Skin of body (tissue), 2 donors: ENCODE data around the gene TRAPPC11. TPM values are rescaled to one million over a fixed set of nuclear protein-coding genes. Genes with fewer than 3 reads are reported as not detected.
A peak's percentile ranks its signal among the peaks of the same experiment; 100 is the strongest.
"Not testable (repeated sequence)": the region's sequence is repeated elsewhere in the genome, so short reads cannot be mapped to it uniquely, and the experiment has no call there.

Experiments used
- DNase-seq: peaks from one replicate; lab custom pipeline; 2025; lab: John Stamatoyannopoulos, UW
- total RNA-seq: library from RNA; depleted of rRNA; stranded (reverse); fragments of >200 nt; gene quantifications from one replicate; pipeline ENCODE4 v1.2.3, GENCODE V29; 2014

Gene TRAPPC11
- total RNA-seq, 1 donor from 2014 or later: 58.2 TPM

DNA sequence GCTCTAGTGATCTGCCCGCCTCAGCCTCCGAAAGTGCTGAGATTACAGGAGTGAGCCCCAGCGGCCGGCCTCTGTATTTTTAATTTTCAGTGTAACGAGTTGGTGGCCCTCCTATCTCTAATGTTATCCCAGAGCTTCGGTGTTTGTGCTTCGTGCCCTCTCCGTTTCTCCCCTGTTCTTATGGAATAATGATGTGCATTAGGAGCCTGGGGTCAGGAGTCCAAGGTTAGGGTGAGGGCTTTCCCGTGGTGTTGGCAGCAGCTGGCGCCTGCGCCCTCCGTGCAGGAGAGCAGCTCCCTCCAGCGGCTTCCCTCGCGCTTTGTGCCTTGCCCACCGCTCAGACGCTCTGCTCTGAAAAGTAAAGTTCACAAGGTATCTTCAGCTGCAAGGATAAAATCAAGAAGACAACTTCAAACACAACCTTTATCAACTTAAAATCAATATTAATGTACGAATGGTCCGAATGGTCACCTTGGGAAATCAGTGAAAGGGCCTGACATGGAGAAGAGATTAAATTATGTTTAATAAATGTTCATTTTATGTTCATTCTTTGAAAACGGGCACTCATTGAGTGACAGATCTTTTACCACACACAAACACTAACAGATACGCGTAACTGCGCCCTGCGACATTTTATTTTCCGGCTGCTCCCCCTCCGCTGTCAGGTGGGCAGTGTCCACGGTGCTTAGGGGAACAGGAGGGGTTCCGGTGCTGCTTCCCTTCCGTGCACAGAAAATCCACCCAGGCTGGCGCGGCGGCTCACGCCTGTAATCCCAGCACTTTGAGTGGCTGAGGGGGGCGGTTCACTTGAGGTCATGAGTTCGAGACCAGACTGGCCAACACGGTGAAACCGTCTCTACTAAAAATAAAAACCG lies 62.4 kb downstream of the TRAPPC11 start:
- DNase-seq: no peak

DNA sequence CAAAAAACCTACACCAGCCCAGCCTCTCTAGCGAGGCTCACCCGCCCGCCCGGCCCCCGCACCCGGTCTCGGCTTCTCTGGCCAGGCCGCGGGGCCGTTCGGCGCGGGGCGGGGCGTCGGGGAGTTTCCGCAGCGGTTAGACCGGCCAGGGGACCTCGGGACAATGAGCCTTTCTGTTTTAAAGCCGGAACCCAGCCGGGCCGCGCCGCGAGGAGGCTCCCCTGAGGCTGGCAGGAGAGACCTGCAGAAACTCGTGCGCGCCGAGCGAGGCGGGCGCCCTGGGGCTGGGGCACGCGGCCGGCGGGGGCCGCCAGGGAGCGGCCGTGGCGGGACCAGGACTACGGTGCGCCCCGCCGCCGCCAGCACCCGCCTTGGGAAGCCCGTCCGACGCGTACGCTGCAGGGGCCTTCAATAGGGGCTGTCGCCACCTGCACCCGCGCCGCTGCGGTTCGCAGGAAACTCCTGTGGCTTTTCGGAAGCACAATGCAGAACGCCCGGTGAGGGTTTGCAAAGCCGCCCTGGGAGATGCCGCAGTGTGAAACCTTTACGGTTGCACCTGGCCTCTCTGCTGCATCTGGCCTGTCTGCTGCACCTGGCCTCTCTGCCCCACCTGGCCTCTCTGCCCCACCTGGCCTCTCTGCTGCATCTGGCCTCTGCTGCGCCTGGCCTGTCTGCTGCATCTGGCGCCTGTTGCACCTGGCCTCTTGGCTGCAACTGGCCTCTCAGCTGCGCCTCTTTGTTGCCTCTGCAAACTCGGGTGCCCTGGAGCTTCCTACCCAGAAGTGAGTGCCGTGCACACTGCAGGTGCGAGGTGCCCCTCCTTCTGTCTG lies 63.9 kb downstream of the TRAPPC11 start:
- no peak for DNase-seq

DNA sequence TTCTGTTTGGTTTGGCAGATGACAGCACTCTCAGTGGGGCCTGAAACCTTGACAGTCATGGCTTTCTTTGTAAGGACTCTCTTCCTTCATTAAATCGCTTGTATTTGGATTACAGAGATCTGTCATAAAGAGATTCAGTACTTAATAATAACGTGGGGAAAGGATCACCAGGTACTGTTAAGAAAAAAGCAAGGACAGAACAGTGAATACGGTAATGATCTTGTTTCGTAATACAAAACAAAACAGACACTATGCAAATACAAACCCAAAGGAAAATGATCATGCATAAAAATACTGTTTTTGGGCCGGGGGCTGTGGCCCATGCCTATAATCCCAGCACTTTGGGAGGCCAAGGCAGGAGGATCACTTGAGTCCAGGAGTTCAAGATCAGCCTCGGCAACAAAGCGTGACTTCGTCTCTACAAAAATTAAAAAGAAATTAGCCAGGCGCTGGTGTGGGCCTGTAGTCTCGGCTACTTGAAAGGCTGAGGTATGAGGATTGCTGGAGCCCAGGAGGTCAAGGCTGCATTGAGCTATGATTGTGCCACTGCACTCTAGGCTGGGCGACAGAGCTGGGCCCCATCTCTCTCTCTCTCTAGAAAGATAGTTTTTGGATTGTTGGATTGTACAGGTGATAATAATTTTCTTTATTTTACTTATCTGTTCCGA lies 64.6 kb downstream of the TRAPPC11 start:
- DNase-seq: no peak

DNA sequence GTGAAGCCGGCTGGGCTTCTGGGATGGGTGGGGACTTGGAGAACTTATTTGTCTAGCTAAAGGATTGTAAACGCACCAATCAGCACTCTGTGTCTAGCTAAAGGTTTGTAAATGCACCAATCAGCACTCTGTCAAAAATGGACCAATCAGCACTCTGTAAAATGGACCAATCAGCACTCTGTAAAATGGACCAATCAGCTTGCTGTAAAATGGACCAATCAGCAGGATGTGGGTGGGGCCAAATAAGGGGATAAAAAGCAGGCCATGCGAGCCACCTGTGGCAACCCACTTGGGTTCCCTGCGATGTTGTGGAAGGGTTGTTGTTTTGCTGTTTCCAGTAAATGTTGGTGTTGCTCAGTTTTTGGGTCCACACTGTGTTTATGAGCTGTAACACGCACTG lies 66.5 kb downstream of the TRAPPC11 start:
- DNase-seq: not testable (repeated sequence)

DNA sequence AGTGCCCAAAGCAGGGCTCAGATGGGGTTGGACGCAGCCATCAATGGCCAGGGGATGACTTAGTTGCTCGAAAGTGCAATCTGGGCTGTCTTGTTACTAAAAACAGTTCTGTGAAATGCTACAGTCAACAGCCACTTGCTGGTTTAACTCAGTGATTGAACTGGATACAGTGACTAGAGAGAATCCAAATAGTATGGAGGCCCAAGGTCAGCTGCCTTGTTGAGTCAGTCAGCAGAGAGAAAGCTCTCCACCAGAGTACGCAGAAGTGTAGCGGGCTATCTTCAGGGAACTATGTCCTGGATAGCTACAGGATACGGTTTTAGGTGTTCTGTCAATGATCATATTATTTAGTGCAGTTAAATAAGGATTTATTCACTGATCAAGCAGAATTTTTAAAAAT lies 68.4 kb downstream of the TRAPPC11 start:
- no peak for DNase-seq

DNA sequence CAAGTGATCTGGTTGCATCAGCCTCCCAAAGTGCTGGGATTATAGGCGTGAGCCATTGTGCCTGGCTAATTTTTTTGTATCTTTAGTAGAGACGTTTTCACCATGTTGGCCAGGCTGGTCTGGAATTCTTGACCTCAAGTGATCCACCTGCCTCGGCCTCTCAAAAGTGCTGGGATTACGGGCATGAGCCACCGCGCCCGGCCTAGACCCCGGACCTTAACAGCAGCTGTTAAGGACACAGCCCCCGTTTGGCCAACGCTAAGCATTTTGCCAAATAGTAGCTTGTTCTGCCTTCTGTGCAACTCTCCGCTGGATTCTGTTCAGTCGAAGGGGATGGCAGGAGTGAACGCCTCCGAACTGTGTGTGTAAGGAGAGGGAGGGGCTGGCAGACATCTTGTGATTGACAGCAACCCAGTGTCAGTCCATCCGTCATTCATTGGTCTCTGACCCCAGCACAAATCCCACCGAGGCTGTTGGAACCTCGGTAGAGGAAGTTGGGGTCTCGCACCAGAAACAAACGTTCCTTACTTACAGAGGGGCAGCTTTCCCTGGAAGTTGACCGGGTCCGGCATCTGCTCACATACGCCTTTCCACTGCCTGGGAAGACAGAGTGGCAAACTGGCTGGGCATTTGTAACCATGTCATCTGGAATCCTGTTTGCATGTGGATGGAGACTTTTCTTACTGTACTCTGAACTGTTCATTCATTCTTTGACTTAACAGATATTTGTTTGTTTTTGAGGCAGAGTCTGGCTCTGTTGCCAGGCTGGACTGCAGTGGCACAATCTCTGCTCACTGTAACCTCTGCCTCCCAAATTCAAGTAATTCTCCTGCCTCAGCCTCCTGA lies 69.4 kb downstream of the TRAPPC11 start:
- DNase-seq: no peak

DNA sequence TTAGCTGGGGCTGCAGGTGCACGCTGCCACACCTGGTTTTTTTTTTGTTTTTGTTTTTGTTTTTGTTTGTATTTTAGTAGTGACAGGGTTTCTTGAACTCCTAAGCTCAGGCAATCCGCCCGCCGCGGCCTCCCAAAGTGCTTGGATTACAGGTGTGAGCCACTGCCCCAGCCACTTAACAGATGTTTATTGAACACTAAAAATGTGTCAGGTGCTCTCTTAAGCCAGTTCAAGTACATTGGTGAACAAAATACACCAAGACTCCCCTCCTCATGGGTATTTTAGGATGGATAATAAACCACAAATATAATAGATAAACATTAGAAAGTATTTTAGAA lies 69.9 kb downstream of the TRAPPC11 start:
- DNase-seq: no peak

DNA sequence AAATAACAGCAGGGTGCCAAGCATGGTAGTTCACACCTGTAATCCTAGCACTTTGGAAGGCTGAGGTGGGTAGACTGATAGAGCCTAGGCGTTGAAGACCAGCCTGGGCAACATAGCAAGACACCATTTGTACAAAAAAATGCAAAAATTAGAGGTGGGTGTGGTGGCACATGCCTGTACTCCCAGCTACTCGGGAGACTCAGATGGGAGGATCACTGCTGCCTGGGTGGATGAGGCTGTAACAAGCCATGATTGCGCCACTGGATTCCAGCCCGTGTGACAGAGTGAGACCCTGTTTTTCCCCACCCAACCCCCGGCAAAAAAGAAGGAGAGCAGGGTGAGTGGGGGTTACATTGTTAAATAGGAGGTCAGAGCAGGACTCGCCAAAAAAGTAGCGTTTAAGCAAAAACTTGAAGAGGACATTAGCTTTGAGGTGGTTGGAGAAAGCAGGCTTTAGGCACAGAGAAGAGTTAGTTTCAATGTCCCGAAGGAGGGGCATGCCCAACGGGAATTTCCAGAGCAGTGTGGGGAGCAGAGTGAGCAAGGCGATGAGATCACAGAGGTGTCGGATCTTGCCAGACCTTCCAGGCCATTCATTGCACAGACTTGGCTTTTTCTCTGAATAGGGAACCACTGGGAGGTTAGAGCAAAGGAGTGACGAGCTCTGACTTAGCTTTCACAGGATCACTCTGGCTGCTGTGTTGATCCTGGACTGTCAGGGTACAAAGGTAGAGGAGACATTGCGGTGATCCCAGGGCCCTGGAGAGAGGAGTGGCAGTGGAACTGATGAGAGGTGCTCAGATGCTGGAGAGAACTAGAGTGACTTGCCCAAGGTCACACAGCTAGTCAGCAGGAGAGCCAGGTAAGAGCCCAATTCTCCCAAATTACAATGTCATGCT lies 70.6 kb downstream of the TRAPPC11 start:
- no peak for DNase-seq

DNA sequence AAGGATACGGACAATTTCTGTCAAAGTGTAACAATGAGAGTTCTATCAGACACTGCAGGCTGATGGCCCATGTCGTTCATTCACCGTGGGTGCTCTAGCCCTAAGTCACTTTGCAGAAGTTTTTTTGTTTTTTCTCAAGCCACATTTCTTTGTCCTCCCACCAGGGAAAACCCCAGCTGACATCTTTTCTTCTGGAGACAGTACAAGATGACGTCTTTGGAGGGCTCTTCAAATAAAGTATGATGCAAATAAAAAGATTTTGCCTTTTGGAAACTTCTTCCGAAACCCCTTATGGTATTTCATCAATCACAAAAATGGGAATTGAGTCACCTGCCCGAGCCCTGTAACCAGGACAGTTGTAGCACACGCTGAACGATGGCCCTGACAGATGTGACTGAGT lies 73.2 kb downstream of the TRAPPC11 start:
- DNase-seq: no peak

DNA sequence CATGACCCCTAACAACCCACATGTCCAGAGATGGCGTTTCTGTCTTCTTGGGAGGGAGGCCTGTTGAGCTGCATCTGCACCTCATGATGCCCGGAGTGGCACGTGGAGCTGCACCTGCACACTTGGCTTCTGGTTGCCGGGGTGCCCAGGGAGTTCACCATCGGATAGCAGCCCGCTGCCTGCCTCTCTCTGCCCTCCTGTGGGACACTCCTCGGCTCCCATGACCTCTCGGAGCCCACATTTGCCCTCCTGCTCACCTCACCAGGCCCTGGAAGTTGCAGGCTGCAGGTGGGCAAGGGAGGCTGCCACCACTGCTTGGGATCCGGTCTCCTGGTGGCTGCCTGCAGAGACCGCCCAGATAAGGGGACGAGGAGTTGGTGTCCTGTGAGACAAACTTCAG lies 74.1 kb downstream of the TRAPPC11 start:
- DNase-seq: no peak

DNA sequence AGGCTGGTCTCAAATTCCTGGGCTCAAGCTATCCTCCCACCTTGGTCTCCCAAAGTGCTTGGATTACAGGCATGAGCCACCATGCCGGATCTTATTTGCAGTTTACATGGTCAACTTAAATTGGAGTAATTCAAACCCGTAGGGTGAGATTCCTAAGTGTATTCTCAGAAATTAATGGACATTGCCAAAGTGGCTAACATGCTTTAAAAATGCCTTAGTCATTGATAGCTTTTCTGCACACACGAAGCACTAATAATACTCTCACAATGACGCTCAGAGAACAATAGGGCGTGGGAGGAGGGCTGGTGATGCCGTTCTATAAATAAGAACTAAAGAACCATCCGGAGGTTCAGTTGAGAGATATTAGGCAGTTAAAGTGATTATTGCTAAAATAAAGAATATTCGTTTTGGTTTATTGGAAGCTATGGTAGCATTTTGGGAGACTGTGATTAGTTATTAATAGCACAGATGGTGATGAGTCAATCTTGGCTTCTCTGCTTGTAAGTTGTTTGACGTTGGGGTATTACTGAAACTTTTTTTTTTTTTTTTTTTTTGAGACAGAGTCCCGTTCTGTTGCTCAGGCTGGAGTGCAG lies 79.1 kb downstream of the TRAPPC11 start:
- DNase-seq: no peak

DNA sequence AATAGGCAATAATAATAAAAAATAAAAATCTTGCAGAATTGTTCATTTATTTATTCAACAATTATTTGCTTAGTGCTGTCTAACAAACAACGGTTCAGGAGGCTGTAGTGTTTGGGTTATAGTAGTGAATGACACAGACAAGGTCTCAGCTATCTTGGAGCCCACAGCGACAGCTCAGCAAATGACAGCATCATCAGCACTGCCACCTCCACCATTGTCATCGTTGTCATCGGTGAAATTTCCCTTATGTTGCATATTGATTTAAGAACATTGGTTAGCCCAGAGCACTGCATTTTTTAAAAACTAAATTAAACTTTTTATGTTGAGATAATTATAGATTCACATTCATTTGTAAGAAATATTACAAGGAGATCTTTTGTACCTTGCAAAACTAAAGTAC lies 79.9 kb downstream of the TRAPPC11 start:
- no peak for DNase-seq

DNA sequence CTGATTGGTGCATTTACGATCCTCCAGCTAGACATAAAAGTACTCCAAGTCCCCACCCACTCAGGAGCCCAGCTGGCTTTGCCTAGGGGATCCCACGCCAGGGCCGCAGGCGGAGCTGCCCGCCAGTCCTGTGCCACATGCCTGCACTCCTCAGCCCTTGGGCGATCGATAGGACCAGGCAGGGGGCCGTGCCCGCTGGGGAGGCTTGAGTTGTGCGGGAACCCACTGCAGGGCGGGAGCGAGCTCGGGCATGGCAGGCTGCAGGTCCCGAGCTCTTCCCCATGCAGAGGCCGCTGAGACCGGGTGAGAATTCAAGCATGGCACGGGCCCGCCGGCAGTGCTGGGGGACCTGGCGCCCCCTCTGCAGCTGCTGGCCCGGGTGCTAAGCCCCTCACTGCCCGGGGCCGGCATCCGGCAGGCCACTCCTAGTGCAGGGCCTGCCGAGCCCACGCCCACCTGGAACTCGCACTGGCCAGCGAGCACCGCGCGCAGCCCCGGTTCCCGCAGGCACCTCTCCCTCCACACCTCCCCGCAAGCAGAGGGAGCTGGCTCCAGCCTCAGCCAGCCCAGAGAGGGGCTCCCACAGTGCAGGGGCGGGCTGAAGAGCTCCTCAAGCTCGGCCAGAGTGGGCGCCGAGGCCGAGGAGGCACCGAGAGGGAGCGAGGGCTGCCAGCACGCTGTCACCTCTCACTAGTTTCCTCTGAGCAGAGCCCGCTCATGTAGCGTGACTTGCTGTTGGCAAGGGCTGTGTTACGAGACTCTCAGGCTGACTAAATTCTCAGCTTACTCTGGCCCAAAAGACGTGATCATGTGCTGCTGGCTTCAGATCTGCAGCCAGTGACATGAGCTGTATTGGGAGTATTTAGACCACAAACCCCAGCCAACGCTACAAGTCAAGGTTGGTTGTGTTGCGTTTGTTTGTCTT lies 87.5 kb downstream of the TRAPPC11 start:
- DNase-seq: no peak

DNA sequence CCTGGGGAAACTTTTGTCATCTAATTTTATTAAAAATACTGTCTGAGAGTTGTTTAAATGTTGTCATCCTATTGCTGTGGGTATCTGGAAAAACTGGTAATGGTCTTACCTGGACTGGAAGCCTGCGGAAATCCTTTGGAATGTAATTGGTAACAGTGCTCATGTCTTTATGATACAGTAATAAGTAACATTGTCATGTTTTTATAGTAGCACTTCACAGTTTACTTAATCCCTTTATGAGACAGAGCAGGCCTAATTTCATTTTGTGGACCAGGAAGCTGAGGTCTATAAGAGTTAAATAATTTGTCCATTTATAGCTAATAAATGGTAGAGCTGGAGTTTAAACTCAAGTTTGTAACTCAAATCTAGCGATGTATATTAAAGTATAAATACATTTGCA lies 88.3 kb downstream of the TRAPPC11 start:
- no peak for DNase-seq

DNA sequence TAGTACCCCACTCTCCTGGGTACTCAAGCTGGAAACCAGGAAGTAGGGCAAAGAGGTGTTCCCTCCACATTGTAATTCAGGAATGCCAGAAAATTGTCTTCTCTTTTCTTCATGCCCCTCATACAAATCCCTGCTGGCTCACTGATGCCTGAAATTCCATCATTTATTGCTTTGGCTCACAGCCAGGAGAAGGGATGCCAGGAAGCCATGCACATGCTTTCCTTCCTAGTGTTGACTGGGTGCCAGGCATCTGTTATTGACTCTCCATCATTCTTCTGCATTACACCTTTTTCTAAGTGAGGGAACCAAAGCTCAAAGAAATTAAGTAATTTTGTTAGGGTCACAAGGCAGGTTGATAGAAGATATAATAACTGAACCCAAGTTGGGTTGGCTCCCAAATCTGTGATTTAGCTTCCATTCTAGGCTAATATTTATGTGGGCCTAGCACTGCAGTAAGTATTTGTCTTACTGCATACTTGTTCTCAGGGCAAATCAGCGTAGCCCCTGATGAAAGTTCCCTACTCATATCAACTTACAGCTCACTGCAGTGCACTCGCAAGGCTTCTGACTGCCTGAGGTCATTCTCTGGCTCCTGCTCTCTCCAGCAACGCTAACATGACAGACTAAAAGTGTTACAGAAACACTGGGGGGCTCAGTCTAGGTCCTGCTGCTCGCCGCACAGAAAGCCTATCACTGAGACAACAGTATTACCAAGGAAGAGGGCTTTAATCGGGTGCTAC lies 89.0 kb downstream of the TRAPPC11 start:
- DNase-seq: peak; percentile 29

DNA sequence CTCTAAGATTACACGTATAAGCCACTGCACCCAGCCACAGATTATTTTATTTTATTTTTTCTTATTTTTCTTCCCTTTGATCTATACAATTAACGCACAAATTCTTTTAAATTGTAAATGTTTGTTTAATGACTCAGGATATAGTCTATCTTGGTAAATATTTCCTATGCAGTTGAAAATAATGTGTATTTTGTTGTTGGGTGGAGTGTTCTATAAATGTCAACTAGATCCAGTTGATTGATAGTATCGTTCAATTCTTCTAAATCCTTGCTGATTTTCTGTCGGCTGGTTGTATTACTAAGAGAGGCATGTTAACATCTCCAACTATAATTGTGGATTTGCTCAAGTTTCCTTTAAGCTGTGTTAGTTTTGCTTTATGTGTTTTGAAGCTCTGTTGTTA lies 92.0 kb downstream of the TRAPPC11 start:
- no peak for DNase-seq

DNA sequence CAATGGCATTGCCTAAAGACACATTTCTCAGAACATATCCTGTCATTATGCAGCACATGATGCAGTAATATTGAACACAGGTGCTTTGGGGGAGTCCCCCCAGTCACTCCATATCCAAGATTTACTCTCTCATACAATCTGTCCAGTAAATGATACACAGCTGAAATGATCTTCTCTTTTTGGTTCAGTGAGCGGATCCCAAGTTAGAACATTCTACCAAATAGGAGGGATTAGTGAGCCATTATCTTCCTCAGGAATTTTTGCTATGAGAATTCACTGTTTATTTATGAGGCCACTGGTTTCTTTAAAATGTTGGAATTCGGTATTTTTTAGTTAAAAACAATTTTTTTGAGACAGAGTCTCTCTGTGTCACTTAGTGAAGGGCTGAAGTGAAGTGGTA lies 96.5 kb downstream of the TRAPPC11 start:
- DNase-seq: no peak

DNA sequence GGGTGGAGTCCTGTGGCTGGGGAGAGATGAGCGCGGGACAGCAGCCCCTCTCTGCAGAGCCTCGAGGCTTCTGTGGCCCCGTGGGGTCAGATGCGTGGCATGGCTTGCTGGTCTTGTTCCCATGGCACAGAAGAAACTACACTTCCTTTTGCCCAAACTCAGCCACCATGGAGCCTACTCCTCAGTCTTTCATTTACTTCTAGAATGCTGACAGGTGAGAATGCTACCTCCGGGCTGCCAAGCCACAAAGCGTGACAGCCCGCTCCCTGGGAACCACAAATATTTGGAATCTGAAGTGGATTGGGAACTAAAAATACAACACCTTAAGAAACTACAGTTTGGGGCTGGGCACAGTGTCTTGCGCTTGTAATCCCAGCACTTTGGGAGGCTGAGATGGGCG lies 98.0 kb downstream of the TRAPPC11 start:
- no peak for DNase-seq
